ENCODE measurements around the gene PEX14.

GRCh38 chr1:10662090-10662688 lies 187.4 kb downstream of the PEX14 start:
- TF ChIP-seq POLR2A (IDR thresholded peaks at IDR 0.05) = no peak
- TF ChIP-seq, protein P1, sequence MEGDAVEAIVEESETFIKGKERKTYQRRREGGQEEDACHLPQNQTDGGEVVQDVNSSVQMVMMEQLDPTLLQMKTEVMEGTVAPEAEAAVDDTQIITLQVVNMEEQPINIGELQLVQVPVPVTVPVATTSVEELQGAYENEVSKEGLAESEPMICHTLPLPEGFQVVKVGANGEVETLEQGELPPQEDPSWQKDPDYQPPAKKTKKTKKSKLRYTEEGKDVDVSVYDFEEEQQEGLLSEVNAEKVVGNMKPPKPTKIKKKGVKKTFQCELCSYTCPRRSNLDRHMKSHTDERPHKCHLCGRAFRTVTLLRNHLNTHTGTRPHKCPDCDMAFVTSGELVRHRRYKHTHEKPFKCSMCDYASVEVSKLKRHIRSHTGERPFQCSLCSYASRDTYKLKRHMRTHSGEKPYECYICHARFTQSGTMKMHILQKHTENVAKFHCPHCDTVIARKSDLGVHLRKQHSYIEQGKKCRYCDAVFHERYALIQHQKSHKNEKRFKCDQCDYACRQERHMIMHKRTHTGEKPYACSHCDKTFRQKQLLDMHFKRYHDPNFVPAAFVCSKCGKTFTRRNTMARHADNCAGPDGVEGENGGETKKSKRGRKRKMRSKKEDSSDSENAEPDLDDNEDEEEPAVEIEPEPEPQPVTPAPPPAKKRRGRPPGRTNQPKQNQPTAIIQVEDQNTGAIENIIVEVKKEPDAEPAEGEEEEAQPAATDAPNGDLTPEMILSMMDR (IDR thresholded peaks at IDR 0.05) = no peak

All from uterus (tissue), 2 donors.